ENCODE results near the gene RBBP8. TPM values are rescaled to one million over a fixed set of nuclear protein-coding genes. Genes with fewer than 3 reads are reported as not detected.

The RBBP8 gene
- total RNA-seq, 1 experiment from 2014 or later = 62.4 TPM

DNA sequence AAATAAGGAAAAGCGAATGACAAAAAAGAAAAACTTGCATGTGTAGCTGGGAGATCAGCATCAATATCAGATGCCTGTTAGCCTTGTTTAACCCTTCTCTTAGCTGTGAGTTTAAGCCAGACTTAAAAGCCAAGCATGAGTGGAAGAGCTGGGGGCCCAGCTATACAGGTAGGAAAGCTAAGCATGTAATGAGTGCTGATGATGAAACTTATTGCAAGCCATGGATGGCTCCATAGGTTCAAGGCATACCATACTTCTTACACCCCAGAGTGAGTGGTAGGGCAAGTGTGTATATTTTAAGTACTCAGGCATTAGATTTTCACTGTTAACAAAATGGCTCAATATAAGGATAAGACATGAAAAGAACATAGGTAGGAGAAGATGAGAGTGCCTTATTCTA, 28.0 kb downstream of the RBBP8 start:
- BruUV-seq (replicated peaks) = no TSS peak
- Mint-ChIP-seq H3K36me3 (ENCODE audit: insufficient read depth, unreplicated experiment) (peaks cover 9% of the 10 kb centered on the region), H3K4me1 (ENCODE audit: low read depth, unreplicated experiment) (no peaks in the 10 kb centered on the region), H3K9me3 (ENCODE audit: low read depth, unreplicated experiment) (no peaks in the 10 kb centered on the region), H3K27me3 (ENCODE audit: unreplicated experiment) (no peaks in the 10 kb centered on the region), H3K4me3 (ENCODE audit: low read depth, unreplicated experiment) (no peak overlapping the region), H3K27ac (ENCODE audit: unreplicated experiment) (no peak overlapping the region)
- intact Hi-C loops (cut with micrococcal nuclease; ENCODE audit: unreplicated experiment) = loop anchor here (10.0 kb wide), 1 partner anchor 756 kb away; no protein-coding TSS in a partner anchor
- CTCF ChIA-PET = no interaction called here
- no peak for DNase-seq
- TF ChIP-seq, protein P1, sequence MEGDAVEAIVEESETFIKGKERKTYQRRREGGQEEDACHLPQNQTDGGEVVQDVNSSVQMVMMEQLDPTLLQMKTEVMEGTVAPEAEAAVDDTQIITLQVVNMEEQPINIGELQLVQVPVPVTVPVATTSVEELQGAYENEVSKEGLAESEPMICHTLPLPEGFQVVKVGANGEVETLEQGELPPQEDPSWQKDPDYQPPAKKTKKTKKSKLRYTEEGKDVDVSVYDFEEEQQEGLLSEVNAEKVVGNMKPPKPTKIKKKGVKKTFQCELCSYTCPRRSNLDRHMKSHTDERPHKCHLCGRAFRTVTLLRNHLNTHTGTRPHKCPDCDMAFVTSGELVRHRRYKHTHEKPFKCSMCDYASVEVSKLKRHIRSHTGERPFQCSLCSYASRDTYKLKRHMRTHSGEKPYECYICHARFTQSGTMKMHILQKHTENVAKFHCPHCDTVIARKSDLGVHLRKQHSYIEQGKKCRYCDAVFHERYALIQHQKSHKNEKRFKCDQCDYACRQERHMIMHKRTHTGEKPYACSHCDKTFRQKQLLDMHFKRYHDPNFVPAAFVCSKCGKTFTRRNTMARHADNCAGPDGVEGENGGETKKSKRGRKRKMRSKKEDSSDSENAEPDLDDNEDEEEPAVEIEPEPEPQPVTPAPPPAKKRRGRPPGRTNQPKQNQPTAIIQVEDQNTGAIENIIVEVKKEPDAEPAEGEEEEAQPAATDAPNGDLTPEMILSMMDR (IDR thresholded peaks at IDR 0.05; ENCODE audit: unreplicated experiment) = no peak

DNA sequence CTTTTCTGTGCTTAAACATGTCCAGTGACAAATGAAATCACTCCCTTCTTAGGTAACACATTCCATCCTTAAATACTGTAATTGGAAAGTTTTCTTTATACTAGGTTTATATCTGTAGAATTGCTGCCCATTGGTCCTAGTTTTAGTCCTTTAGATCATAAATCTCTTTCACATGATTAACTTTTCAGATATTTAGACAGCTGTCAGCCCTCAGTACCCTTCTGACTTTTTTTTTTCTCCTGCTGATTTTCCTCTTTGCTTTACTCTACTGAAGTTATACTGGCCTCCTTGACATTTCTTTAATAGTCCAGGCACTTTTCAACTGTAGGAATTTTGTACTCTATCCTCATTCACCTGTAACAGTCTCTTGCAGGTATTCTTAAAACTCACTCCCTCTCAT, 28.9 kb downstream of the RBBP8 start:
- intact Hi-C loops (cut with micrococcal nuclease; ENCODE audit: unreplicated experiment) = loop anchor here (10.0 kb wide), 1 partner anchor 757 kb away; no protein-coding TSS in a partner anchor
- Mint-ChIP-seq H3K27ac (ENCODE audit: unreplicated experiment) (no peak overlapping the region), H3K4me1 (ENCODE audit: low read depth, unreplicated experiment) (no peaks in the 10 kb centered on the region), H3K27me3 (ENCODE audit: unreplicated experiment) (no peaks in the 10 kb centered on the region), H3K9me3 (ENCODE audit: low read depth, unreplicated experiment) (no peaks in the 10 kb centered on the region), H3K4me3 (ENCODE audit: low read depth, unreplicated experiment) (no peak overlapping the region), H3K36me3 (ENCODE audit: insufficient read depth, unreplicated experiment) (peaks cover 10% of the 10 kb centered on the region)
- CTCF ChIA-PET = no interaction called here
- no TSS peak for BruUV-seq (replicated peaks)
- TF ChIP-seq, protein P1 (IDR thresholded peaks at IDR 0.05; ENCODE audit: unreplicated experiment) = no peak
- DNase-seq = no peak

DNA sequence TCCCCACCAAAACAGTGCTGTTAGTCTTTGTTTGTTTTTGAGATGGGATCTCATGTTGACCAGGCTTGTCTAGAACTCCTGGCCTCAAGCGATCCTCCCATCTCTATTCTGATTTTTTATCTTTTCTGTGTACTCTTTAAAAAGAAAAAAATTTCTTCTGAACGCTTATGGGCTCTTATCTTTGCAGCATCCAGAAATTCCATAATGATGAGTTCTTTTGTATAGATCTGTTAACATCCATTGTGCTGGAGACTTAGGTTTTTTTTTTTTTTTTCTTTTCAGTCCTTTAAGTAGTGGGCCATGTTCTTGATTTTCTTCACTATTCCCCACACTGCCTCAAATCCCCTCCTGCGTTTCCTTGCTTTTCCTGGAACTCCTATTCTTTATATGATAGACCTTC, 31.0 kb downstream of the RBBP8 start:
- no peaks in the 10 kb centered on the region for H3K4me1 Mint-ChIP-seq (ENCODE audit: low read depth, unreplicated experiment)

DNA sequence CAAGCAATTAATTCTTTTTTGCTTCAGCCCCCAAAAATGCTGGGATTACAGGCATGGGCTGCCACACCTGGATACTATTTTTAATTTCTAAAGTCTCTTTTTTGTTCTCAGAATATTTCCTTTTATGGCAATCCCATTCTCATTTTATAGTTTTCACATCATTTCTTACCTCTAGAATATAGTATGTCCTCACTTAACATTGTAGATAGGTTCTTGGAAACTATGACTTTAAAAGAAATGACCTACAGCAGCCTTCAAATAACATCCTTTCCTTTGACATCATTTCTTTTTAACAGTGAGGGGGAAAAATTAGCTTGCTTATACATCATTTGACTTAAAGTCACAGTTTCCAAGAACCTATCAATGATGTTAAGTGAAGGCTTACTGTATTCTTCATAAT, 31.6 kb downstream of the RBBP8 start:
- CTCF ChIA-PET = interaction anchor here (1.3 kb wide), 1 partner anchor 14 kb away, joined by 4 read pairs; no protein-coding TSS in a partner anchor
- no peak overlapping the region for H3K4me3 Mint-ChIP-seq (ENCODE audit: low read depth, unreplicated experiment)
- no peaks in the 10 kb centered on the region for H3K9me3 Mint-ChIP-seq (ENCODE audit: low read depth, unreplicated experiment)
- no peaks in the 10 kb centered on the region for H3K4me1 Mint-ChIP-seq (ENCODE audit: low read depth, unreplicated experiment)
- DNase-seq = no peak
- peaks cover 16% of the 10 kb centered on the region for H3K36me3 Mint-ChIP-seq (ENCODE audit: insufficient read depth, unreplicated experiment)
- H3K27ac Mint-ChIP-seq (ENCODE audit: unreplicated experiment) = no peak overlapping the region
- H3K27me3 Mint-ChIP-seq (ENCODE audit: unreplicated experiment) = no peaks in the 10 kb centered on the region
- no TSS peak for BruUV-seq (replicated peaks)
- TF ChIP-seq, protein P1 (IDR thresholded peaks at IDR 0.05; ENCODE audit: unreplicated experiment) = no peak
- intact Hi-C loops (cut with micrococcal nuclease; ENCODE audit: unreplicated experiment) = loop anchor here (10.0 kb wide), 1 partner anchor 760 kb away; no protein-coding TSS in a partner anchor

More for the DNA sequence above, 31.0 kb downstream of the RBBP8 start:
- Mint-ChIP-seq H3K27ac (ENCODE audit: unreplicated experiment) (no peak overlapping the region), H3K27me3 (ENCODE audit: unreplicated experiment) (no peaks in the 10 kb centered on the region), H3K36me3 (ENCODE audit: insufficient read depth, unreplicated experiment) (peaks cover 21% of the 10 kb centered on the region), H3K9me3 (ENCODE audit: low read depth, unreplicated experiment) (no peaks in the 10 kb centered on the region), H3K4me3 (ENCODE audit: low read depth, unreplicated experiment) (no peak overlapping the region)
- no TSS peak for BruUV-seq (replicated peaks)
- TF ChIP-seq, protein P1 (IDR thresholded peaks at IDR 0.05; ENCODE audit: unreplicated experiment) = no peak
- intact Hi-C loops (cut with micrococcal nuclease; ENCODE audit: unreplicated experiment) = loop anchor here (10.0 kb wide), 1 partner anchor 759 kb away; no protein-coding TSS in a partner anchor
- no peak for DNase-seq
- CTCF ChIA-PET = no interaction called here
